Measurements from ENCODE around the gene SNAP29.
A peak's percentile ranks its signal among the peaks of the same experiment; 100 is the strongest.
"Not testable (repeated sequence)": the region's sequence is repeated elsewhere in the genome, so short reads cannot be mapped to it uniquely, and the experiment has no call there.

SNAP29 gene

DNA sequence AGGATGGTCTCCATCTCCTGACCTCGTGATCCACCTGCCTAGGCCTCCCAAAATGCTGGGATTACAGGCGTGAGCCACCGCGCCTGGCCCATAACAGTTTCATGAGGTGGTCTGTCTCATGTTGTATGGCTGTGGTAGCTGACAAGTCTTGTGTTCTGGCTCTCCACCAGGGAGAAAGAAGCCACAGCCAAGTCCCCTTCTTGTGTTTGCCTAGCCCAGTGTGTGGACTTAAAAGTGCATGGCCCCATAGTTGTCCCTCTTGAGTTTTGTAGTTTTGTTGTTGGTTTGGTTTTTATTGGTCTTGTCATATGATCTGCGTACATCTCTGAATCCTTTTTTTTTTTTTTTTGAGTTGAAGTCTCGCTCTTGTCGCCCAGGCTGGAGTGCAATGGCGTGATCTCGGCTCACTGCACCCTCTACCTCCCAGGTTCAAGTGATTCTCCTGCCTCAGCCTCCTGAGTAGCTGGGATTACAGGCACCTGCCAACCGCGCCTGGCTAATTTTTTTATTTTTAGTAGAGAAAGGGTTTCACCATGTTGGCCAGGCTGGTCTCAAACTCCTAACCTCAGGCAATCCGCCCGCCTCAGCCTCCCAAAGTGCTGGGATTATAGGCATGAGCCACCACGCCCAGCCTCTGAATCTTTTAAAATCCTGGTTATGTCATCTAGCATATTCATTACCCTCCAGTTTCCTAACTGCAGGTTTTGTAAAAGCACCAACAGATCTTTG is 80.8 kb downstream of the SNAP29 start:
- not testable (repeated sequence) for H2BK5ac ChIP-seq (ENCODE audit: low read length); H2BK120ac ChIP-seq (ENCODE audit: low read depth, low read length); H2AK5ac ChIP-seq (ENCODE audit: low read depth, low read length); H3K79me1 ChIP-seq (ENCODE audit: low read depth, low read length); H3K4ac ChIP-seq (ENCODE audit: low read length); H2AFZ ChIP-seq (ENCODE audit: low read length); H3K9ac ChIP-seq (ENCODE audit: low read depth, low read length, poor library complexity); H3K9me3 ChIP-seq (replicated peaks in 1 of 2; ENCODE audit: control insufficient read depth in 2 of 2, insufficient read depth in 1 of 2, low read depth in 1 of 2, low read length in 2 of 2); H3K27ac ChIP-seq (replicated peaks; ENCODE audit: low read length); H2BK12ac ChIP-seq (ENCODE audit: low read length); H3K4me3 ChIP-seq (ENCODE audit: low read length in 2 of 2); H3K14ac ChIP-seq (ENCODE audit: low read length); H4K91ac ChIP-seq (ENCODE audit: low read depth, low read length, poor library complexity); H3K4me1 ChIP-seq (ENCODE audit: control insufficient read depth in 2 of 2, insufficient read depth in 1 of 2, low read depth in 1 of 2, low read length in 2 of 2); H3K23ac ChIP-seq (ENCODE audit: low read depth, low read length, poor library complexity); H3K27me3 ChIP-seq (ENCODE audit: control insufficient read depth in 3 of 3, insufficient read depth in 3 of 3, low read depth in 1 of 3, low read length in 3 of 3); H3K18ac ChIP-seq (ENCODE audit: low read length); H2BK15ac ChIP-seq (ENCODE audit: low read length); DNase-seq (ENCODE audit: low spot score); H3K4me2 ChIP-seq (ENCODE audit: insufficient read depth, low read length, poor library complexity, severe bottlenecking)
- H4K8ac ChIP-seq (ENCODE audit: low read depth, low read length): peak overlapping the region; percentile 25
- no CpG with 5 or more reads among the region's 14 CpGs for WGBS, 2 donors (ENCODE audit: extremely low coverage in 2 of 2, insufficient read length in 2 of 2, insufficient replicate concordance in 1 of 2)
- H3K36me3 ChIP-seq (replicated peaks in 1 of 2; ENCODE audit: control insufficient read depth in 2 of 2, insufficient read depth in 2 of 2, low read length in 2 of 2): peaks cover 21 to 87% of the 10 kb centered on the region in 2 donors

GRCh38 chr22:20940186-20940651 is 81.4 kb downstream of the SNAP29 start:
- Histone ChIP-seq H3K4me3 (ENCODE audit: low read length in 2 of 2) (no peak overlapping the region), H3K9ac (ENCODE audit: low read depth, low read length, poor library complexity) (no peak overlapping the region), H4K91ac (ENCODE audit: low read depth, low read length, poor library complexity) (no peak overlapping the region), H2BK15ac (ENCODE audit: low read length) (no peak overlapping the region), H4K8ac (ENCODE audit: low read depth, low read length) (no peak overlapping the region), H3K27ac (replicated peaks; ENCODE audit: low read length) (no peak overlapping the region), H2AFZ (ENCODE audit: low read length) (no peak overlapping the region), H3K23ac (ENCODE audit: low read depth, low read length, poor library complexity) (no peak overlapping the region), H2BK5ac (ENCODE audit: low read length) (no peak overlapping the region), H3K4ac (ENCODE audit: low read length) (no peak overlapping the region), H3K79me1 (ENCODE audit: low read depth, low read length) (peaks cover 6% of the 10 kb centered on the region), H3K4me1 (ENCODE audit: control insufficient read depth in 2 of 2, insufficient read depth in 1 of 2, low read depth in 1 of 2, low read length in 2 of 2) (peaks cover 0 to 2% of the 10 kb centered on the region in 2 donors), H3K36me3 (replicated peaks in 1 of 2; ENCODE audit: control insufficient read depth in 2 of 2, insufficient read depth in 2 of 2, low read length in 2 of 2) (peaks cover 21 to 84% of the 10 kb centered on the region in 2 donors), H2BK12ac (ENCODE audit: low read length) (no peak overlapping the region), H3K18ac (ENCODE audit: low read length) (no peak overlapping the region), H2AK5ac (ENCODE audit: low read depth, low read length) (no peak overlapping the region), H3K9me3 (replicated peaks in 1 of 2; ENCODE audit: control insufficient read depth in 2 of 2, insufficient read depth in 1 of 2, low read depth in 1 of 2, low read length in 2 of 2) (peaks cover 0 to 3% of the 10 kb centered on the region in 2 donors), H2BK120ac (ENCODE audit: low read depth, low read length) (no peak overlapping the region), H3K4me2 (ENCODE audit: insufficient read depth, low read length, poor library complexity, severe bottlenecking) (no peak overlapping the region), H3K14ac (ENCODE audit: low read length) (no peak overlapping the region), H3K27me3 (ENCODE audit: control insufficient read depth in 3 of 3, insufficient read depth in 3 of 3, low read depth in 1 of 3, low read length in 3 of 3) (no peaks in the 10 kb centered on the region)
- no peak for DNase-seq (ENCODE audit: low spot score)
- no CpG with 5 or more reads among the region's 3 CpGs for WGBS, 2 donors (ENCODE audit: extremely low coverage in 2 of 2, insufficient read length in 2 of 2, insufficient replicate concordance in 1 of 2)

Data from neuronal stem cell (in vitro differentiated cells).